Esophagus muscularis mucosa (tissue), 4 donors: ENCODE measurements around the gene ARNT2. TPM values are rescaled to one million over a fixed set of nuclear protein-coding genes. Genes with fewer than 3 reads are reported as not detected.

Source experiments
- DNase-seq: peaks from one replicate; pipeline ENCODE4 v3.0.0-alpha.2; 2017; ENCODE audit errors: extremely low spot score
- H3K27ac ChIP-seq, 4 donors: fragments of 200-600 bp; sonication (generic); replicated peaks in 1 of 4; 1 replicate in 3 of 4; 2 replicates in 1 of 4; pipeline ENCODE4 v1.5.1; 2016 to 2019; ENCODE audit warnings: mild to moderate bottlenecking in 1 of 4
- H3K27me3 ChIP-seq, 4 donors: fragments of 200-600 bp; sonication (generic); one replicate each; pipeline versions ENCODE4 v1.5.1 to v1.6.0; 2016 to 2019
- H3K36me3 ChIP-seq, 4 donors: fragments of 200-600 bp; sonication (generic); one replicate each; pipeline ENCODE4 v1.5.1; 2016 to 2019
- H3K4me1 ChIP-seq, 4 donors: fragments of 200-600 bp; sonication (generic); one replicate each; pipeline ENCODE4 v1.5.1; 2016 to 2019
- H3K4me3 ChIP-seq, 4 donors: fragments of 200-600 bp; sonication (generic); 1 replicate in 2 of 4; 2 replicates in 2 of 4; pipeline ENCODE4 v1.5.1; 2016 to 2019; ENCODE audit warnings: mild to moderate bottlenecking in 4 of 4, moderate library complexity in 1 of 4
- H3K9me3 ChIP-seq, 4 donors: fragments of 200-600 bp; sonication (generic); 1 replicate in 3 of 4; 2 replicates in 1 of 4; pipeline ENCODE4 v1.5.1; 2016 to 2019
- CTCF ChIP-seq, 3 experiments: fragments of 200-600 bp in 2 of 3; fragments of 450-650 bp in 1 of 3; sonication (generic) in 2 of 3; IDR thresholded peaks; one replicate each; pipeline ENCODE4 v1.5.1; 2017 to 2019; ENCODE audit warnings: antibody characterized with exemption in 3 of 3, mild to moderate bottlenecking in 2 of 3, moderate library complexity in 1 of 3
- EP300 ChIP-seq: sonication (generic); formaldehyde crosslinking; IDR thresholded peaks from one replicate; pipeline ENCODE4 v1.6.1; 2017; ENCODE audit warnings: antibody characterized with exemption
- POLR2A ChIP-seq: fragments of 450-650 bp; IDR thresholded peaks from one replicate; pipeline ENCODE4 v1.6.1; 2017; ENCODE audit warnings: antibody characterized with exemption, moderate library complexity, mild to moderate bottlenecking, low read depth
- POLR2AphosphoS5 ChIP-seq, 2 donors: sonication (generic); formaldehyde crosslinking; IDR thresholded peaks; one replicate each; pipeline ENCODE4 v1.6.1; 2017; ENCODE audit warnings: antibody characterized with exemption in 2 of 2
- WGBS: methylation state at CpG from one replicate; pipeline ENCODE4 v1.1.5; 2018; 5-methylcytosine and 5-hydroxymethylcytosine counted together
- intact Hi-C: fragments of 100-400 bp; cut with DNase I; formaldehyde crosslinking; loops from one replicate; pipeline ENCODE4 v1.15.1; 2023
- total RNA-seq, 4 donors: library from RNA; depleted of rRNA; stranded (reverse); fragments of >200 nt; gene quantifications; one replicate each; pipeline versions ENCODE4 v1.1.0 to v1.2.1, GENCODE V29; 2016

The ARNT2 gene
- total RNA-seq, 4 donors from 2014 or later, result 5.4 to 14.6 (median 8.2) TPM

- no peak for TF ChIP-seq POLR2AphosphoS5 (IDR thresholded peaks at IDR 0.05)
- TF ChIP-seq EP300, result no peak
- TF ChIP-seq CTCF (IDR thresholded peaks at IDR 0.05), result no peak
- TF ChIP-seq POLR2A, result no peak
- Histone ChIP-seq H3K27ac (no peak overlapping the region), H3K36me3 (peaks cover 0 to 44% (median 5%) of the 10 kb centered on the region in 4 donors), H3K27me3 (no peaks in the 10 kb centered on the region), H3K4me3 (no peak overlapping the region), H3K4me1 (no peaks in the 10 kb centered on the region), H3K9me3 (no peaks in the 10 kb centered on the region)
- intact Hi-C loops, result no loop called here
- no peak for DNase-seq
- WGBS, result 82% methylated on average over 7 of the region's 7 CpGs
These were observed 180.4 kb downstream of the ARNT2 start for GRCh38 chr15:80584561-80584964.

- Histone ChIP-seq H3K4me1 (no peaks in the 10 kb centered on the region), H3K9me3 (no peaks in the 10 kb centered on the region), H3K36me3 (peaks cover 0 to 44% (median 5%) of the 10 kb centered on the region in 4 donors), H3K27ac (no peak overlapping the region), H3K4me3 (no peak overlapping the region), H3K27me3 (no peaks in the 10 kb centered on the region)
- no peak for TF ChIP-seq EP300
- TF ChIP-seq POLR2A, result no peak
- TF ChIP-seq CTCF (IDR thresholded peaks at IDR 0.05), result no peak
- TF ChIP-seq POLR2AphosphoS5 (IDR thresholded peaks at IDR 0.05), result no peak
- DNase-seq, result no peak
- 70% methylated on average over 3 of the region's 3 CpGs for WGBS
- intact Hi-C loops, result no loop called here
These were observed 180.9 kb downstream of the ARNT2 start for GRCh38 chr15:80584973-80585525.

GRCh38 chr15:80585544-80586018 is 181.4 kb downstream of the ARNT2 start:
- Histone ChIP-seq H3K4me1 (no peaks in the 10 kb centered on the region), H3K9me3 (no peaks in the 10 kb centered on the region), H3K27me3 (no peaks in the 10 kb centered on the region), H3K4me3 (no peak overlapping the region), H3K27ac (no peak overlapping the region), H3K36me3 (peaks cover 0 to 40% (median 4%) of the 10 kb centered on the region in 4 donors)
- intact Hi-C loops, result no loop called here
- 88% methylated on average over 6 of the region's 6 CpGs for WGBS
- DNase-seq, result no peak
- TF ChIP-seq CTCF (IDR thresholded peaks at IDR 0.05) (no peak), EP300 (no peak), POLR2A (no peak), POLR2AphosphoS5 (IDR thresholded peaks at IDR 0.05) (no peak)

DNA sequence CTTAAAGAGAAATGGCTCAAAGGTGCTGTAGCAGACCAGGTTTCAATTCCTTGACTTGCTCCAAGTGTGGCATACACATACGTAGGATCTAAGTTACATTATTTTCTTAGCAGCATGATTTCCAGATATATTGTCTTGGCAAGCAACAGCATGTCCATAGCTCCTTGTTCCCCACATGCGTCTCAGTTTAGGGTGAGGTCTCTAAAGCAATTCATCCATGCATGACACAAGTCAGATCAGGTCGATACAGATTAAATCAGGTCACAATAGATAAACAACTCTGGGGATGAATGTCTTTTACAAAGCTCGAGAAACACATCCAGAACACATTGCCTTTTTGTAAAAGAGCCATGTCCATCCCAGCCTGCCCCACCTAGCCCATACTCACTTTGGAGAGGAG is 182.0 kb downstream of the ARNT2 start:
- WGBS, result 78% methylated on average over 4 of the region's 4 CpGs
- Histone ChIP-seq H3K4me1 (no peaks in the 10 kb centered on the region), H3K9me3 (no peaks in the 10 kb centered on the region), H3K27ac (no peak overlapping the region), H3K4me3 (no peak overlapping the region), H3K36me3 (peaks cover 0 to 40% (median 1%) of the 10 kb centered on the region in 4 donors), H3K27me3 (no peaks in the 10 kb centered on the region)
- TF ChIP-seq CTCF (IDR thresholded peaks at IDR 0.05) (no peak), POLR2AphosphoS5 (IDR thresholded peaks at IDR 0.05) (no peak), EP300 (no peak), POLR2A (no peak)
- intact Hi-C loops, result no loop called here
- DNase-seq, result no peak

GRCh38 chr15:80587007-80587406 is 182.8 kb downstream of the ARNT2 start:
- TF ChIP-seq POLR2A (no peak), EP300 (no peak)
- Histone ChIP-seq H3K4me1 (no peaks in the 10 kb centered on the region), H3K27ac (no peak overlapping the region), H3K9me3 (no peaks in the 10 kb centered on the region), H3K27me3 (no peaks in the 10 kb centered on the region), H3K4me3 (no peak overlapping the region), H3K36me3 (peaks cover 0 to 41% (median 3%) of the 10 kb centered on the region in 4 donors)
- intact Hi-C loops, result no loop called here
- 74% methylated on average over 2 of the region's 2 CpGs for WGBS
- DNase-seq, result no peak
